ENCODE data around the gene CIRBP.

Gene CIRBP

DNA sequence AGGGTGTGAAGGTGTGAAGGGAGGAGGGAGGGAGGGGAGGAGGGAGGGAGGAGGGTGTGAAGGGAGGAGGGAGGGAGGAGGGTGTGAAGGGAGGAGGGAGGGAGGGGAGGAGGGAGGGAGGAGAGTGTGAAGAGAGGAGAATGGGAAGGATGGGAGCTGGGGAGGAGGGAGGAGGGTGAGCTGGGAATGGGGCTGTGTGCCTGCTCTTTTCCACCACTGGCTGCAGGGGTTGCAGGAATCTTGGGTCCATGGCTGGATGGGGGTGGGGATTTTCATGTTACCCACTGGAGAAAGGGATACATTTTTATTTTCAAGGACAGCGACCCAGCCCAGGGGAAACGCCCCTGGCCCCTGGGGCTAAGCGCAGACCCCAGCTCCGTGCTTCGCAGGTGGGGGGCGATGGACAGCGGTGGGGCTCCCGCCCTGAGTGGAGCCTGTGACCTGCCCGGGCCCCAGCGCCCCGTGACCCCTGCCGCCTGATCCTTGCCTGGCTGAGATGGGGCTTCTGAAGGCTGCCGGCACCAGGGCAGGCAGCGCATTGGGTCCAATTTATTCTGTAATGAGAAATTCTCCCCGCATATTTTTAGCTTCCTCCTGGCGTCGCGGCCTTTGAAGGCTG, 13.6 kb downstream of the CIRBP start:
- no peak for DNase-seq

DNA sequence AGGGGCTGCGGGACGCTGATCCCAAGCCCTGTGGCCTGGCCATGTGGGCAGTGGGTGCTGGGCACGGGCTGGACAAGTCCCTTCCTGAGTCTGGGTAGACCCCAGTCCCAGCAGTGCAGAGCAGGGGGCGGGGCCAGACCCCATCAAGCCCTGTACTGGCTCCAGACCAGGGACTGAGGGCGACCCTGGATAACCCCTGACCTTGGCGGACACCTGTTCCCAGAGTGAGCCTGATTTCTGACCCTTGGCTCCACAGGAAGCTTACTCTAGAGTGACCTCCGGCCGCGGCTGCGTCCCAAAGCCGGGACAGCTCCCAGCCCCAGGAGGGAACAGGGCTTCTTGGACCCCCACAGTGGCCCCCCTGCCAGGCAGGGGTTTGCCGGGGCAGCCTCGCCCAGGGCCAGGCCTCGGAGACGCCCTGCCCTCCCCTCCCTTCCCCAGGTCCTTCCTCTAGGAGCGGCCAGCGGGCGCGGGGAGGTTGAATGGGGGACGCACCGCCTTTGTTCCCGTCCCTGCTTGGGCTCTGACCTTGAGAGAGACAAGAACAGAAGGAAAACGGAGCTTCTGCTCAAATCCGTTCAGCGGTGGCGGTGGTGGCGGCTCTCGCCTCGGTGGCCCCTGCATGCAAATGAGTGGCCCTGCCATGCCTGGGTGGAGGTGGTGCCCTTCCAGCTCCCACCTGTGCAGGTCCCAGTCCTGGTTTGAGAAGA, 14.2 kb downstream of the CIRBP start:
- DNase-seq, result no peak

DNA sequence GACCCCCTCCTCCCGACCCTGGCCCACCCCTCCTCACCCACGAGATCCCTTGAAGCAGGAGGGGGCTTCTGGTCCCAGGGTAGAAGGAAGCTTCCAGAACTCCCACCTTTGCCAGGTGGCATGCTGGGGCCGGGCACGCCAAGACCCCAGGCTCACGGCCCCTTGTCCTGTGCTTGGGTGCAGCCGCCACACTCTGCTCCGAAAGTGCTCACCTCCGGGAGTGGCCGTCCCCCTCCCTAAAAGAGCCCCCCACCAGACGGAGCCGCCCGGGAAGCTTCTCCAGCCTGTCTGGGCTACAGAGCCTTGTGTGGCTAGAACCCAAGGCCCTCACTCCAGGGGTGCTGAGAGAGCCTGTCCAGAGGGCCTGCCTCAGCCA, 14.8 kb downstream of the CIRBP start:
- no peak for DNase-seq

DNA sequence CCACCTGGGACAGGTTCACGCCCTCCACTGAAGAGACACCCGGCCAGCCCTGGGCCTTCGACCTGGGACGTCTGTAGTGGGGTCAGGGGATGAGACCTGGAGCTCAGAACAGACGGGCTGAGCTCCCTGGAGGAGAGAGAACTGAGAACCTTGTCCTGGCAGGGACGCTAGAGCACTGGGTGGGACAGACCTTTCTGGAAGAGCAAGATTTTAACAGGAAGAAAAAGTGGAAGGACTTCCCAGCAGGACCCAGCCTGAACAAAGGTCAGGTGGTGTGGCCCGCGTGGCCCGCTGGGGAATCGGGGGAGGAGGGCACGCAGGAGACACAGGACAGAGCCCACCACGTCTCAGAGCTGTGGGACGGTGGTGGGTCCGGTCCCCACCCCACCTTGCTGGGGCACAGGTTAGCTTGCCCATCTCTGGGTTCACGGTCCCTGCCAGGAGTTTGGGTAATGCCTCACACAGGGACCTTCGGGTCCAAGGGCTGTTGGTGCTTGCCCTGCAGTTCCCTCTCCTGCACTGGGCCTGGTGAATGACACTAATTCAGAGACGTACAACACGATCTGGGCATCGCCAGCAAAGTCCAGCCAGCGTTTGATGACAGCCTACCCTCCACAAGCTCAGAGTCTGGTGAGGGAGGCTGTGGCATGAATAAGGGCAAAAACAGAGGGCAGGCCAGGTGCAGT, 15.3 kb downstream of the CIRBP start:
- DNase-seq, result no peak

DNA sequence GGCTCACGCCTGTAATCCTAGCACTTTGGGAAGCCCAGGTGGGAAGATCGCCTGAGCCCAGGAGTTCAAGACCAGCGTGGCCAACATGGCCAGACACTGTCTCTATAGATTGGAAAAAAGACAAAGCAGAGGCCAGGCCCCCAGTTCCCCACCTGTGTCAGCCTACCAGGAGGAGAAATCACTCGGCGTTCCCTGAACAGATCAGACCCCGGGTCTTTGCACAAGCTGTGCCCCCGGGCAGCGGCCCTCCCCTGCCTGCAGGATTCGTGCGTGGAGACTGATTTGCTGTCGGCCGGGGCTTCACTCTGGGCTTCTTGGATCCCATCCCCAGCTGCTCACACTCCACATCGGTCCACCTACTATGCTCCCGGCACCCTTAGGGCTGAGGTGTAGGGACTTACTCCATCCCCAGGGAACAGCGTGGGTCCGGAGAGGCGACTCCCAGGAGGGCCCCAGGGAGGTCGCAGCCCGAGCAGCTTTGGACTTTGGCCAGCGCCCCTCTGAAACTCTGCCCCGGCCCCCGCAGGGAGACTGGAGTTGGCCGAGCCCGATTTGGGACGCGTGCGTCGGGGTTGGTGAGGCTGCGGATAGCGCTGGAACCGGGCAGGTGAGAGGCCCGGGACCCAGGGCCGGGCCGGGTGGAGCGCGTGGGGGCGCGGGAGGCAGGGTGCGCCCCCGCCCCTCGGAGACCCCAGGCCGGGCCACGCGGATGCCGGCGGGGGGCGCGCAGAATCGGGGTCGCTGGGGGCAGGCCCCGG, 16.0 kb downstream of the CIRBP start:
- DNase-seq, result no peak

DNA sequence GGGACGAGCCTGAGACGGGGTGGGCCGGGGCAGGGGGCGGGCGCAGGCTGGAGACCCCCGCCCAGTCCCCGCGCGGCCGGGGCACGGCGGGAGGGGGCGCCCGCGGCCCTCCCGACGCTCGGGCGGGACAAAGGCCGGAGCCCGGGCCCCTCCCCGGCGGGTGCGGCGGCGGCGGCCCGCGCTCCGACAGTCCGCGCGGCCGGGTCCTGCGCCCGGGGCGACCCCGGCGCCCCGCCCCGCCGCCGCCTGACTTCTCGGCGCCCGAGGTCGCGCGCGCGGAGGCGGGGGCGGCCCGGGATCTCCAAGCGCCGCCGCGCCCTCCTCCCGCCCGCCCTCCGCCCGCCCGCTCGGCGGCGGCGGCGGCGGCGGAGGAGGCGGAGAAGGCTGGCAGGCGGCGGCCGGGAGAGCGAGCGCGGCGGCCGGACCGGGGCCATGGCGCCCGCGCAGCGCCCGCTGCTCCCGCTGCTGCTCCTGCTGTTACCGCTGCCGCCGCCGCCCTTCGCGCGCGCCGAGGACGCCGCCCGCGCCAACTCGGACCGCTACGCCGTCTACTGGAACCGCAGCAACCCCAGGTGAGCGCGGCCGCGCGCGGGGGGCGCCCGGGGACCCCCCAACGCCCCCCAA, 16.7 kb downstream of the CIRBP start, which contains the start of gene EFNA2:
Gene EFNA2, plus strand, starts transcription at position 137 of the 624 bp plus-strand sequence. Its CDS starts 296 bp downstream, at position 433.
- DNase-seq, result no peak

DNA sequence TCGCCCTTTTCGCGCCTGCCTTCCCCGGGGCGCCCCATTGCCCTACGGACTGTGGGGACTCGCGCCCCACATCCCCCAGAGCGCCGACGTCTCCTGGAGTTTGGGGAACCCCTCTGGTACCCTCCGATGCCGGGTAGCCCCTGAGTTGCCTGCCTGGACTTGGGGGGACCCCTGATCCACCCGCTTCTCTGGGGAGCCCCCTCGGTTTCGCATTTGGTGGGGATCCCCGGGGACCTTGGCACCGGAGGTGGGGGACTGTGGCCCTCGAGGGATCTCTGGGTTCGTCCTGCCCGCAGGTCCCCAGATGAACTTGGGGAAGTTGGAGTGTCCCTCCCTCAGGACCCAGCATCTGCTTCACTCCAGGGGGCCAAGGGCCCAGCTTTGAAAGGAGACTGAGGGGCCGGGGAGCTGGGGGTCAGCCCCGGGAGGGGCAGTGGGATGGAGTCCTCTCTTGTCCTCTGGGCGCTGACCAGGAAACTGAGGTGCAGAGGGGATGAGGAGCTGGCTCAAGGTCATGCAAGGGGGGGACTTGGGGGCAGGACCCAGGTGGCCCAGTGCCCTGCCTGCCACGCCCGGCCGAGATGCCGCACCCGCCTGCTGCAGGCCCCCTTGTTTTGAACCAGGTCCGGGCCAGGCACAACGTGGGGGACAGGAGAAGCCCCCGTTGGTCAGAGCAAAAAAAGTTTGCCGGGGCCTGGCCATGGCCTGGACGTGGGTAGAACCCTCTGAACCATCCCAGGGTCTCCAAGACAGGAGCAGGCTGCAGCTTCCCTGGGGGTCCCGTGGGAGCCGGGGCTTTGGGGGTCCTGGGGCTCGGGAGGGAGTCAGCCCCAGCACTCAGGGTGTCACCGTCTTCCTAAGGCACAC, 17.6 kb downstream of the CIRBP start:
- DNase-seq, result no peak

DNA sequence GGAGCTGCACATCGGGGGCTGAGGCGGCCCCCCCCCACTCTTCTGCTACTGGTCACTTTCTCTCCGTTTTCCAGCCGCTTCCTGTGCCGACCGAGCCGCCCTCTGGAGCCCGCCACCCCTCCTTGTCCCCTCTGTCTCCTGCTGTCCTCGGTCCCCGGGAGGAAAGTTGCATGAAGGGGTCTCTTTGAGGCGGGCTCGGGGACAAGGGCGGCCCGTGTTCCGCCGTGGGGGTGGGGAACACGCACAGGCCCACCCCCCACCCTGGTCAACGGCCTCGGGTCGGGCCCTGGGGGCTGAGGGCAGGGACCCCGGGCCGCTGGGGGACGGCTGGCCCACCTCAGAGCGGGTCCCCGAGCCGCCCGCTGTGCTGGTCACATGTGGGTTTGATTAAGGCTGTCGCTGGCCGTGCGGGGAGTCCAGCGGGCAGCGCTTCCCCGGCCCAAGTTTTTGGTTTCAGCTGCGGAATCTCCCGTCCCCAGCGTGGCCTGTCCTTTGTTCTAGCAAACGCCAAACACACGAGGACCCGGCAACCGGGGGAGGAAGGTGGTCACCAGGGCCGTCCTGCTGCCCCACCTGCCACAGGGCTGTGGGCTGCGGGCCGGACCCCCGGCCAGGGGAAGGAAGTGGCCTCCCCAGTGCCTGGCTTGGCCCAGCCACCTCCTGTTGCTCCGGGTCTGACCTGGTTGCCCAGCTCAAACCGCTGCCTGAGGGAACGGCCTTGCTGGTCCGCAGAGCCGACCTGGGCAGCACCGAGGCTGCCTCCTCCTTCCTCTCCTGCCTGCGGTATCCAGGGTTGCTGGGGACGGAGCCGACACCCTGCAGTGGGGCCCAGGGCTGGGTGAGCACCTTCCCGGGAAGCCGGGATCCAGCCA, 18.5 kb downstream of the CIRBP start:
- no peak for DNase-seq

DNA sequence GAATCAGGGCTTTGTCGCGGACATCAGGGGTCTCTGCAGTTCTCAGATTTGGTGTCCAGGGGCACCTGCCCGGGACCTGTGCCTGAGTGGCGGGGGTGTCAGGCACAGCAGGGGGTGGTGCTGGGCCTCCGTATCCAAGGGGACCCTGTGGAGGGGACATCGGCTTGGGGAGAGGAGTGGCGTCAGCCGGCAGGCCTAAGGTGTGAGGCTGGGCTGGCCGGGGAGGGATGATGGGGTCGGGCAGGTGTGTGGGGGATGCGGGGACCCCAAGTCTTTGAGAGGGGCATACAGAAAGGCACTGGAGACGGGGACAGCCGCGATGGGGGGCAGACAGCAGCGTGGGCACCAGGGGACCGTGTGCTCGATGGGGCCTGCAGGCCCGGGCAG, 19.1 kb downstream of the CIRBP start:
- DNase-seq, result no peak

DNA sequence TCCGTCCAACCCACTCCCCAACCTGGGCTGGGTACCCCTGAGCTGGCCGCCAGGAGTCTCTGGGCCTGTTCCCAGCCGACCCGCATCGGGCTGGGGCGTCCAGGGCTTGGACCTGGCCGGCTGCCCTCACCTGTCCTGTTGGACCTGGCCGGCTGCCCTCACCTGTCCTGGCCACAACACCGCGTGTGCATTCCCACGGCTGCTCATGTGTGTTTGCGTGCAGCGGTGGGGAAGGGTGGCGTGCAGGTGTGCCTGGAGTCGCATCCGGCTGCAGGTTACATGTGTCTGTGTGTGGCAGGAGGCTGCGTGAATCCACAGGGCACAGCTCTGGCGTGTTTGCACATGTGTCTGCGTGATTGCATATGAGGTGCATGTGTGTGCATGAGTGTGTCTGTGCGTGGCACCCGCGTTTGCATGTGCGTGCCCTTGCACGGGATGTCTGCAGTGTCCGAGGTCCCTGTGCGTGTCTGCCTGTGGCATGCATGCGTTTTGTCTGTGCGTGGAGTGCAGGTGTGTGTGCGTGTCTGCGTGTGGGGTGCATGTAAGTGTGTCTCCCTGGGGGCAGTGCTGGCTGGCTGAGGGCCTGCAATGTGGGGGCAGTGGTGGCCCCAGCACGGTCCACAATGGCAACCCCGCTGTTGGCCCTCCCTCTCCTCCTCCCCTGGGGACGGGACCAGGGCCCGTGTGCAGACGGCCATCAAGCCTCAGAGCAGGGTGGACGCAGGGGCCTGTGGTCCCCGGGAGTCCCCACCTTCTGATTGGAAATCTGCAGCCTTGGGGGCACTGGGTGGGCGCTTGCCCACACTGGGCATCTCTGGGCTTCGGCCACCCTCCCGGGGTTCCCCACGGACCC, 19.9 kb downstream of the CIRBP start:
- no peak for DNase-seq

DNA sequence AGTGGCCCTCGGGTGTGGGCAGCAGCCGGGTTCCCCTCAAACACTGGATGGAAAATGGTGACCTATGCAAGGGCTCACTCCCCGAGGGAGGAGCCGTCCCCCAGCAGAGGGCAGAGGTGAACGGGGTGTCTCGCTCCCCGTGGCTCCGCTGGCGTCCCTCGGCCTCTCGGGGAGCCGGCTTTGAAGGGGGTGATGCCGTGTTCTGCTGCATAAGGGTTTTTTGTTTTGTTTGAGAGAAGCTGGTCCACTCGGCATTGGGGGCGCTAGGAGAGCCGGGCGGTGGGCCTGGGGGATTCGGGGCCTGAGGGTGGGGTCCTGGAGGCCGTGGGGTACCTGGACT, 20.5 kb downstream of the CIRBP start:
- no peak for DNase-seq

DNA sequence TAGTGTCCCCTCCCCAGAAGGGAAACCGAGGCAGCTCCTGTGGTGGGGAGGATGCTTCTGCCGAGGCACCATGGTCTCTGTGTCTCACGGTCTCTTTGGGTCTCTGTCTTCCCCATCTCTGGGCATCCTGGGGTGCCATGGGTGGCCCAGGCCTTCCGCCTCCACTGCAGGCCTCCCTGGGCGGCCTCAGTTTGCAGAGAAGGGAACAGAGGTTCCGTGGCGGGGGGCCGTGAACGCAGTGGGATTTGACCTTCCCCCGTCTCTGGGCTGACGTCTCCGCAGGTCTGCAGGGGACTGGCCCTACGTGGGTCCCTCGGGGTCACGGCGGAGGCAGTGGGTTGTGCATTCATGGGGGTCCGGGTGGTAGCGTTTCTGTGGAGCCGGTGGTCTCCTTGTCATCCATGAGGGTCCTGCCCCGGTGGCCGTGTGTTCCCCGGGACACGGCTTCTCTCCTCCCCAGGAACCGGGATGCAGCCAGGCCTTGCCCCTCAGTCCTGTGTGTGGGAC, 21.1 kb downstream of the CIRBP start:
- no peak for DNase-seq

DNA sequence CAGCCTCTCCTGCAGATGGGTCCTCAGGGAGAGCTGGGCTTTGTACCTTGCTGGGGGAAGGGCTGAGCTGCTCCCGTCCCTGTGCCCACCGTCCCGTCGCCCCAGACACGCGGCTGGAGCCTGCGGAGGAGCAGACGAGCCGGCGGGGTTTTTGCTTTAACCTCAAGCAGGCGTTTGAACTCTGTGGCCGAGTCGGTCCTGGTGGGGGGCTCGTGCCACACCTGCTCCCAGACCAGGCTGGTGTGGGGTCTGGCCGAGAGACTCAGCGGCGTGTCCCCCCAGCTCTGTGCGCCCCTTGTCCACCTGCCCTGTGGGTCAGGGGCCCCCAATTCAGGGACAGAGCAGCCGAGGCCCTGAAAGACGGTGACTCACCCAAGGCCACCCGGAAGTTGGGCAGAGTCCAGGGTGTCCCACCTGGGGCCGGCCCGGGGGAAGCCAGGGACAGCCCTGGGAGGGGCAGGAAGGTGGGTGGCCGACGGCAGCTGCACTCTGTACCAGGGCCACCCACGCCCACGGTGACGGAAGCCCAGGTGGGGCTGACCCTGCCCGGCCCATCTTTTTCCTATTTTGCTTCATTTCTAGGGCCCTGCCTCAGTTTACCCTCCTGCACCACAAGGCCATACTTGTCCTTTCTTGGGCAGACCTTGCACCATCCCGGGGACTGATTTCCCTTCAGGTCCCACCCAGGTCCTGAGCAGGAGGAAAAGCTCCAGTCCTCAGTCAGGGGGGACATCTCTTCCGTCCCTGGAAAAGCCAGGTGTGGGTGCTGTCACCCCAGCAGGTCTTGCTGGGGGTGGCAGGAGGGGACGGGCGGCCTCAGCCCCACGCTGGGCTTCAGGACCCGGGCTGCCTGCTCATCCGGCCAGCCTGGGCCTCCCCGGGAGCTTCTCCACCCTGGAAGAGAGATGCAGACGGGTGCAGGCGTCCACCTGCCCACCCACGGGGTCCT, 21.8 kb downstream of the CIRBP start:
- no peak for DNase-seq

DNA sequence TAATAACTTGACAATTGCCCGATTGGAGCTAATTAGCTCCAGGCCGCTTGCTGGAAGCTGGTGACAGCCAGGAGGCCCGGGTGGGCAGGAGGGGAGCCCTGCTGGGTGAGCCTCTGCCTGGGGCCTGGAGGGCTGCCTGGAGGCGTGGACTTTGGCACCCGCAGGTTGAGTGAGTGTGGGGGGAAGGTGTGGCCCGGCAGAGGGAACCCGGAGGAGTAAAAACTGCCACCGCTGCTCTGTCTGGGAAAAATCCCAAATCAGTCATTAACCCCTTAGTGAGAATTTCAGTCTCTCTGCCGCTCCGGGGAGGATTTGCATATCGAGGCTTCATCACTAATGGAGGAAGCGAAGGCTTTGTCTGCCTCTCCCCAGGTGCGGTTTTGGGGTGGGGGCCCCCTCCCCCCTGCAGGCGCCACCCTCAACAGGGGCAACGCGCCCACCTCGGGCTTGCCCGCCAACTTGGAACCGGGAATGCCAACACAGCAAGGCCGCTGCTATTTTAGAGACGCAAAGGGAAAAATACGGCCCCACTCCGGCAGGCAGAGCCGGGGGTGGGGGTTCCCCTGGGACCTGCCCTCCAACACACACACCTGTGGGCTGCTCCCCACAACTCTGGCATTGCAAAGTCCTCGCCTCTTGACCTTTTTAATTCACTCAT, 22.8 kb downstream of the CIRBP start:
- DNase-seq, result no peak

DNA sequence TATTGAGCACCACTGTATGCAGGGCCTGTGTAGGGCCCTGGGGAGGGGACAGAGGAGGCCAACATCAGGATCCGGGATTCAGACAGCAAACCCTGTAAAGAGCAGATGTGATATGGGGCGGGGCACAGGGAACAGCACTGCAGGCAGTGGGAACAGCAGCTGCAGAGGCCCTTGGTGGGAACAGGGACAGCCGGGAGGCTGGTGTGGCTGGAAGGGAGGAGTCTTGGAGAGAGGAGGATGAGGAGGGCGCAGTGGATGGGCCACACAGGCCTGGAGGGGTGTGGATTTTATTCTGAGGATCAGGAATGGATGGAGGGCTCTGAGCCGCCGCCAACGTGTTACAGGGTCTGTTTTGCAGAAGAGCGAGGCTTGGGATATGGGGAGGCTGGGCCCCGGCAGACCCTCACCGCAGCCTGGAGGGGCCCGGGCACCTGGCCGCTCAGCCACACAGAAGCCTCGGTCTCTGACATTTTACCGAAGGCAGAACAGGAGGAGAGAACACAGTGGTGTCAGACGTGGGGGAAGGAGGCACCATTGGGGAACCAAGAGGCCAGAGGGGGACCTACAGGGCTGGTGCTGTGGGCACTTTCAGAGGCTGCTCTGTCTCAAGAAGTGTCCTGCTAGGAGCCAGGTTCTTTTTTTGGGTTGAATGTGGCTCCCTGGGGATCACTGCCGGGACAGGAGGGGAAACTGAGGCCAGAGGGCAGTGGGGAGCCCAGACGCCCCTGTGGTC, 23.5 kb downstream of the CIRBP start:
- DNase-seq, result no peak

DNA sequence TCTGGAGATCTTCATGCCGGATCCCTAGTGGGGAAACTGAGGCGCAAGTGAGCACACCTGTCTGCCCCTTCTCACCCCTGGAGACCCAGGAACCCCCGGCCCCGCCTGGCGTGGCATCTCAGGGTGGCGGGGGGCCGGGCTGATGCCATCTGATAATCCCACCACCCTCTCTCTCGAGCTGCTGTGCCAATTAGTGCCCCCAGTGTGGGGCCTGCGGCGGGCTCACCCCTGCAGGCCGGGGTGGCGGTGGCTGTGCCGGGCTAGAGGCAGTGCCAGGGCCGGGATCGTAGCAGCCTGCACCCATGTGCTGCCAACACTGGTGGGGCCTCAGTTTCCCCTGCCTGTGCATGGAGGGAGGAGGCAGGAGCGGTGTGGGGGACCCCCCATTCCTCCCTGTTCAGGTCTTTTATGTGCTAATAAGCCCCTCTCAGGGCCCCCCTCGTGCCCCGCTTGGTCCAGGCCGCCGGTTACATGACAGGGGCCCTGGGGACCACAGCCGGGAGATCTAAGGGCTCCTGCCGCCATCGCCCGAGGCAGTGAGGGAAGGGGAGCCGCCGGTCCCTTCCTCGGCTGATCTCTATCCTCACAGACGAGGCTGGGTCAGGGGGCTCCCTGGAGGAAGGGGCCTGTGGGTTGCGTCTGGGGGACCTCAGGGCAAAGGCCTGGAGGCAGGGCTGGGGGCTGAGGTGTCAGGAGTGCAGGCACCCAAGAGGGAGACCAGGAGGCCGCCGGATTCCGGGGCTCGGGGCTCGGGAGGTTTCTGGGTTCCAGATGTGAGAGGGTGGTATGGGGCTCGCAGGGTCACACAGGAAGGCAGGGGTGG, 24.9 kb downstream of the CIRBP start:
- no peak for DNase-seq

DNA sequence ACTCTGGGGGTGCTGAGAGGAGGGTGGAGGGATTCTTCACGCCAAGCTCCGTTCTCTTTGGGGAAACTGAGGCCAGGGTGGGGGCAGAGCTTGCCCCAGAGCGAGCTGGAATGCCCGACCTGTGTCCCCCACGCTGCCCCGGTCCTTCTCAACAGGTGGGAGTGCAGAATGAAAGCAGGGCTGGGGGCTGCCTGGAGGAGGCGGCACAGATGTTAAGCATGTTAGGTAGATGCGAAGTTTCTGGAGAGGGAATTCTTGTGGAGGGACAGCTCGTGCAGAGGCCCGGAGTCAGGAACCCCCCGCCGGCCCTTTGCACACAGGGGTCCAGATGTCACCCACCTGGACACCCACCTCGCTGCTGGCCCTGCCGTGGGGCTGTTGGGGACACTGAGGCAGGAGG, 25.6 kb downstream of the CIRBP start:
- no peak for DNase-seq

Measured in hematopoietic multipotent progenitor cell treated with erythropoietin and hydrocortisone succinate and interleukin-3 and kit ligand, for 8 days (in vitro differentiated cells).